Keratinocyte (primary cell): ENCODE results near the gene ANKRD31. TPM values are rescaled to one million over a fixed set of nuclear protein-coding genes. Genes with fewer than 3 reads are reported as not detected.

Source experiments
- DNase-seq: peaks from one replicate; pipeline ENCODE4 v3.0.0-alpha.2; 2011; ENCODE audit warnings: low read depth, missing footprints, low spot score
- FAIRE-seq: peaks from 2 replicates; lab custom pipeline; 2011; peaks lifted over from hg19 to GRCh38; lab: Jason Lieb, UNC
- H2AFZ ChIP-seq: 2 replicates; pipeline ENCODE4 v1.6.0; 2012; ENCODE audit warnings: low read length, control low read depth, inconsistent platforms; ENCODE audit not compliant: control insufficient read depth
- H3K27ac ChIP-seq: 2 replicates; pipeline ENCODE4 v1.5.1; 2011; ENCODE audit warnings: low read length; ENCODE audit not compliant: control insufficient read depth, insufficient read depth
- H3K27me3 ChIP-seq: 3 replicates; pipeline ENCODE4 v1.6.0; 2011; ENCODE audit warnings: low read length; ENCODE audit not compliant: control insufficient read depth, insufficient read depth; ENCODE audit errors: extremely low read depth
- H3K36me3 ChIP-seq, 2 experiments: 2 replicates in 1 of 2; 3 replicates in 1 of 2; pipeline ENCODE4 v1.5.1; 2011; ENCODE audit warnings: low read length in 2 of 2, mild to moderate bottlenecking in 1 of 2; ENCODE audit not compliant: control insufficient read depth in 2 of 2, insufficient read depth in 2 of 2; ENCODE audit errors: extremely low read depth in 1 of 2
- H3K4me1 ChIP-seq: 3 replicates; pipeline ENCODE4 v1.5.1; 2011; ENCODE audit warnings: low read length; ENCODE audit not compliant: control insufficient read depth, insufficient read depth; ENCODE audit errors: extremely low read depth
- H3K4me2 ChIP-seq: 3 replicates; pipeline ENCODE4 v1.6.0; 2011; ENCODE audit warnings: low read depth, low read length; ENCODE audit not compliant: control insufficient read depth, insufficient read depth; ENCODE audit errors: extremely low read depth
- H3K4me3 ChIP-seq, 3 experiments: fragments of 200-600 bp in 1 of 3; sonication (generic) in 1 of 3; 2 replicates in 2 of 3; 3 replicates in 1 of 3; pipeline ENCODE4 v1.5.1; 2011 to 2016; ENCODE audit warnings: low read length in 3 of 3, mild to moderate bottlenecking in 3 of 3, control low read depth in 2 of 3, inconsistent platforms in 1 of 3, low read depth in 1 of 3, mixed read lengths in 1 of 3, mixed run types in 1 of 3, moderate library complexity in 1 of 3; ENCODE audit not compliant: control insufficient read depth in 2 of 3, insufficient read depth in 2 of 3; ENCODE audit errors: extremely low read depth in 1 of 3
- H3K79me2 ChIP-seq: 2 replicates; pipeline ENCODE4 v1.6.0; 2012; ENCODE audit warnings: low read length; ENCODE audit not compliant: control insufficient read depth, insufficient read depth
- H3K9ac ChIP-seq: 3 replicates; pipeline ENCODE4 v1.6.0; 2011; ENCODE audit warnings: low read length; ENCODE audit not compliant: control insufficient read depth, insufficient read depth; ENCODE audit errors: extremely low read depth
- H3K9me1 ChIP-seq: 3 replicates; pipeline ENCODE4 v1.6.0; 2011; ENCODE audit warnings: low read length; ENCODE audit not compliant: control insufficient read depth, insufficient read depth; ENCODE audit errors: extremely low read depth
- H3K9me3 ChIP-seq: 2 replicates; pipeline ENCODE4 v1.5.1; 2012; ENCODE audit warnings: low read depth, low read length; ENCODE audit not compliant: control insufficient read depth
- H4K20me1 ChIP-seq: 3 replicates; pipeline ENCODE4 v1.6.0; 2011; ENCODE audit warnings: low read length; ENCODE audit not compliant: control insufficient read depth, insufficient read depth; ENCODE audit errors: extremely low read depth
- EZH2 ChIP-seq: IDR thresholded peaks from one replicate; pipeline ENCODE4 v1.6.1; 2012; ENCODE audit warnings: inconsistent platforms, mild to moderate bottlenecking, low read length, moderate library complexity
- dilution Hi-C: fragments of 300-500 bp; cut with MboI; formaldehyde crosslinking; loops from one replicate; pipeline ENCODE4 v1.7.0; 2020; ENCODE audit warnings: low sequenced_read_pairs; ENCODE audit not compliant: extremely low pct_ligation_motif_present
- polyA plus RNA-seq, 5 experiments: library from polyadenylated mRNA; depleted of rRNA in 3 of 5; stranded (reverse) in 3 of 5; stranded (forward) in 1 of 5; unstranded in 1 of 5; fragments of >200 nt; gene quantifications; 1 replicate in 1 of 5; 2 replicates in 3 of 5; 3 replicates in 1 of 5; pipeline versions ENCODE4 v1.2.1 to v1.2.3, GENCODE V29; 2011 to 2012; ENCODE audit warnings: missing spikeins in 2 of 5, low read depth in 1 of 5, low replicate concordance in 1 of 5
- TF ChIP-seq, protein P1 (sequence below), 3 experiments: IDR thresholded peaks in 1 of 3; conservative IDR thresholded peaks in 1 of 3; optimal IDR thresholded peaks in 1 of 3; 2 replicates in 2 of 3; 3 replicates in 1 of 3; pipeline versions ENCODE3 to v1.5.1; 2011; ENCODE audit warnings: low read length in 3 of 3, mild to moderate bottlenecking in 3 of 3, moderate library complexity in 2 of 3, control low read depth in 1 of 3, inconsistent platforms in 1 of 3; ENCODE audit not compliant: insufficient read depth in 2 of 3; ENCODE audit errors: extremely low read depth in 1 of 3

The ANKRD31 gene
- polyA plus RNA-seq, 1 donor (not counting 4 experiments of a cell fraction or from before 2014, with no cell fraction given), result 0.18 TPM

DNA sequence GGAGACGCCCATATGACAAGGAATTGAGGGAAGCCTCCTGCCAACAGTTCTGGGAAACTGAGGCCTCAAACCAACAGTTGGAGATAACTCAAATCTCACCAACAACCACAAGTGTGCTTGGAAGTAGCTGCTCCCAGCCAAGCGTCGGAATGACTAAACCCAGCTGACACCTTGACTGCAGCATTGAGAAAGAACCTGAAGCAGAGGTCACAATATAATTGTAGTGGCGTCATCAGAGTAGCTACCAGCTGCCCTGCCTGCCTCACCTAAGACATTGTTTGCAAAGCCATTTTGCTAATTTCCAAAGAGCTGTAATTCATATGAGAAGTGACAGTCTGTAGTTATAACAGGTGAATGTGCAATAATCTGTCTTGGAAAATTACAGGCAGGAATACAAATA, 40.8 kb upstream of the ANKRD31 start:
- Histone ChIP-seq H4K20me1 (no peaks in the 10 kb centered on the region), H3K27ac (no peak overlapping the region), H3K9me1 (peaks cover 2% of the 10 kb centered on the region), H3K9ac (no peak overlapping the region), H3K9me3 (no peaks in the 10 kb centered on the region), H3K4me3 (no peak overlapping the region), H3K4me2 (no peak overlapping the region), H3K27me3 (no peaks in the 10 kb centered on the region), H3K79me2 (no peaks in the 10 kb centered on the region), H2AFZ (no peak overlapping the region), H3K4me1 (peaks cover 4% of the 10 kb centered on the region), H3K36me3 (no peaks in the 10 kb centered on the region)
- no peak for FAIRE-seq
- no peak for TF ChIP-seq EZH2
- TF ChIP-seq, protein P1, sequence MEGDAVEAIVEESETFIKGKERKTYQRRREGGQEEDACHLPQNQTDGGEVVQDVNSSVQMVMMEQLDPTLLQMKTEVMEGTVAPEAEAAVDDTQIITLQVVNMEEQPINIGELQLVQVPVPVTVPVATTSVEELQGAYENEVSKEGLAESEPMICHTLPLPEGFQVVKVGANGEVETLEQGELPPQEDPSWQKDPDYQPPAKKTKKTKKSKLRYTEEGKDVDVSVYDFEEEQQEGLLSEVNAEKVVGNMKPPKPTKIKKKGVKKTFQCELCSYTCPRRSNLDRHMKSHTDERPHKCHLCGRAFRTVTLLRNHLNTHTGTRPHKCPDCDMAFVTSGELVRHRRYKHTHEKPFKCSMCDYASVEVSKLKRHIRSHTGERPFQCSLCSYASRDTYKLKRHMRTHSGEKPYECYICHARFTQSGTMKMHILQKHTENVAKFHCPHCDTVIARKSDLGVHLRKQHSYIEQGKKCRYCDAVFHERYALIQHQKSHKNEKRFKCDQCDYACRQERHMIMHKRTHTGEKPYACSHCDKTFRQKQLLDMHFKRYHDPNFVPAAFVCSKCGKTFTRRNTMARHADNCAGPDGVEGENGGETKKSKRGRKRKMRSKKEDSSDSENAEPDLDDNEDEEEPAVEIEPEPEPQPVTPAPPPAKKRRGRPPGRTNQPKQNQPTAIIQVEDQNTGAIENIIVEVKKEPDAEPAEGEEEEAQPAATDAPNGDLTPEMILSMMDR (optimal IDR thresholded peaks at IDR 0.05 in 1 of 3, IDR thresholded peaks at IDR 0.05 in 1 of 3, conservative IDR thresholded peaks at IDR 0.05 in 1 of 3; ENCODE audit: extremely low read depth in 1 of 3, insufficient read depth in 2 of 3, low read length in 3 of 3), result no peak
- dilution Hi-C loops, result no loop called here
- DNase-seq, result no peak

DNA sequence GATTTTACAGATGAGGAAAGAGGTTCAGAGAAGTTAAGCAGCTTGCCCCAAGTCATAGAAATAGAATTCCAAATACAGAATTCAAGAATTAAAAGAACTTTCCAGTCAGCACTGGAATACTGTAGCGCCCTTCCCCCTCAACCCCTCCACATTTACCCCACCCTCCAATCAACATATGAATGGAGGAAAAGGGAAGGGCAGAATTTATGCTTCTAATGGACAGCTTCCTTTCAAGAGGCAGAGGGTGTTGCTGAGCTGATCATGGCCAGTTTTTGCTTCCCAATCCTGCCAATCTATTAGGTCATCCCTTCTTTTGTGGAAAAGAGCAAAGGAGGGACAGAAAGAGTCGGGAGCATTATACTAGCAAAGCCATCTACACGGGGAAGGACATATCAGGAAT, 39.1 kb upstream of the ANKRD31 start:
- Histone ChIP-seq H3K9me1 (no peaks in the 10 kb centered on the region), H4K20me1 (no peaks in the 10 kb centered on the region), H3K9me3 (no peaks in the 10 kb centered on the region), H3K4me2 (no peak overlapping the region), H3K4me1 (no peaks in the 10 kb centered on the region), H3K36me3 (no peaks in the 10 kb centered on the region), H3K27ac (no peak overlapping the region), H3K4me3 (no peak overlapping the region), H3K9ac (no peak overlapping the region), H3K79me2 (no peaks in the 10 kb centered on the region), H2AFZ (no peak overlapping the region), H3K27me3 (no peaks in the 10 kb centered on the region)
- dilution Hi-C loops, result no loop called here
- FAIRE-seq (no peak), DNase-seq (no peak)
- TF ChIP-seq, protein P1 (optimal IDR thresholded peaks at IDR 0.05 in 1 of 3, IDR thresholded peaks at IDR 0.05 in 1 of 3, conservative IDR thresholded peaks at IDR 0.05 in 1 of 3; ENCODE audit: extremely low read depth in 1 of 3, insufficient read depth in 2 of 3, low read length in 3 of 3), result no peak
- no peak for TF ChIP-seq EZH2
